Gastroesophageal sphincter (tissue), 3 donors: Measurements from ENCODE around the gene MEIS2.

Source experiments
- CTCF ChIP-seq, 4 experiments: fragments of 200-600 bp in 2 of 4; fragments of 450-650 bp in 2 of 4; sonication (generic) in 1 of 4; IDR thresholded peaks; one replicate each; pipeline ENCODE4 v1.5.1; 2017 to 2019; ENCODE audit warnings: antibody characterized with exemption in 4 of 4, mild to moderate bottlenecking in 2 of 4, moderate library complexity in 2 of 4
- EP300 ChIP-seq: sonication (generic); formaldehyde crosslinking; IDR thresholded peaks from one replicate; pipeline ENCODE4 v1.6.1; 2017; ENCODE audit warnings: antibody characterized with exemption, mild to moderate bottlenecking
- POLR2A ChIP-seq, 2 donors: fragments of 450-650 bp; IDR thresholded peaks; one replicate each; pipeline ENCODE4 v1.6.1; 2017; ENCODE audit warnings: antibody characterized with exemption in 2 of 2, mild to moderate bottlenecking in 2 of 2, moderate library complexity in 1 of 2

GRCh38 chr15:36938764-36939163 is 161.6 kb downstream of the MEIS2 start:
- TF ChIP-seq POLR2A (IDR thresholded peaks at IDR 0.05): no peak
- TF ChIP-seq CTCF (IDR thresholded peaks at IDR 0.05): no peak
- TF ChIP-seq EP300: no peak
